HCT116 (cell line): ENCODE data around the gene ACSS1. TPM values are rescaled to one million over a fixed set of nuclear protein-coding genes. Genes with fewer than 3 reads are reported as not detected.

Experiments used
- ATAC-seq: fragments of 200-7000 bp; cut with Tn5 transposase; 2 replicates; pipeline ENCODE4 v1.9.1; 2020; ENCODE audit warnings: mild to moderate bottlenecking, moderate library complexity
- BruUV-seq: library from RNA; stranded (reverse); fragments of 400-500 nt; replicated peaks from 2 replicates; lab custom pipeline; 2021; lab: Mats Ljungman, UMichigan
- CTCF ChIA-PET: fragments of 300-600 bp; sonication (Branson Sonifier 250); formaldehyde crosslinking; loops from one replicate; lab custom pipeline; 2021; ENCODE audit warnings: antibody characterized with exemption; lab: Charles Lee
- POLR2A ChIA-PET: fragments of 300-600, 350-600 bp; sonication (Branson Sonifier 250); formaldehyde crosslinking; loops from one replicate; lab custom pipeline; 2021; ENCODE audit warnings: antibody characterized with exemption; lab: Charles Lee
- RAD21 ChIA-PET, 2 experiments: fragments of 300-600 bp; sonication (Branson Sonifier 250); formaldehyde crosslinking; loops; one replicate each; lab custom pipeline; 2023; ENCODE audit warnings: low total read pairs in 2 of 2; ENCODE audit not compliant: uncharacterized antibody in 2 of 2, unreplicated experiment in 2 of 2, low non-redundant PET in 1 of 2; lab: Charles Lee
- DNase-seq: peaks from one replicate; pipeline ENCODE4 v3.0.0-alpha.2; 2010; ENCODE audit warnings: low read depth, low spot score
- H2AFZ ChIP-seq: fragments of 200-600 bp; shearing (Covaris generic), sonication (generic); 2 replicates; pipeline ENCODE4 v1.6.1; 2017; ENCODE audit warnings: low read depth, mixed run types, mixed read lengths, antibody characterized with exemption, low read length; ENCODE audit not compliant: poor library complexity, severe bottlenecking
- H3K27ac ChIP-seq: 2 replicates; pipeline ENCODE4 v1.5.1; 2012; ENCODE audit warnings: low read depth, low read length
- H3K27me3 ChIP-seq: fragments of 200-600 bp; sonication (generic); 2 replicates; pipeline ENCODE4 v1.6.1; 2016; ENCODE audit warnings: mixed run types, low read length, mixed read lengths; ENCODE audit not compliant: insufficient read depth
- H3K36me3 ChIP-seq, 2 experiments: fragments of 200-500 bp in 1 of 2; fragments of 200-600 bp in 1 of 2; sonication (Bioruptor generic) in 1 of 2; sonication (generic) in 1 of 2; 2 replicates each; pipeline versions ENCODE4 v1.5.1 to v1.6.1; 2014 to 2016; ENCODE audit warnings: low read length in 2 of 2, inconsistent platforms in 1 of 2, mixed read lengths in 1 of 2, mixed run types in 1 of 2; ENCODE audit not compliant: insufficient read depth in 2 of 2, control insufficient read depth in 1 of 2
- H3K4me1 ChIP-seq, 2 experiments: fragments of 200-600 bp in 1 of 2; sonication (generic) in 1 of 2; 2 replicates each; pipeline versions ENCODE4 v1.5.1 to v1.6.1; 2012 to 2017; ENCODE audit warnings: low read length in 2 of 2, inconsistent platforms in 1 of 2, mild to moderate bottlenecking in 1 of 2, mixed read lengths in 1 of 2, mixed run types in 1 of 2, moderate library complexity in 1 of 2; ENCODE audit not compliant: insufficient read depth in 2 of 2, control insufficient read depth in 1 of 2
- H3K4me2 ChIP-seq: fragments of 200-600 bp; sonication (generic); 2 replicates; pipeline ENCODE4 v1.6.1; 2017; ENCODE audit warnings: mixed run types, low read length, mixed read lengths
- H3K4me3 ChIP-seq, 2 experiments: fragments of 200-600 bp in 1 of 2; sonication (generic) in 1 of 2; replicated peaks in 1 of 2; 2 replicates each; pipeline ENCODE4 v1.5.1; 2011 to 2016; ENCODE audit warnings: low read length in 2 of 2, control low read depth in 1 of 2, low read depth in 1 of 2, mild to moderate bottlenecking in 1 of 2, mixed read lengths in 1 of 2, mixed run types in 1 of 2
- H3K79me2 ChIP-seq: fragments of 200-600 bp; sonication (generic); 2 replicates; pipeline ENCODE4 v1.6.1; 2017; ENCODE audit warnings: mild to moderate bottlenecking, mixed run types, low read length, moderate library complexity, mixed read lengths; ENCODE audit not compliant: insufficient read depth
- H3K9ac ChIP-seq: fragments of 200-600 bp; sonication (generic); 2 replicates; pipeline ENCODE4 v1.6.1; 2016; ENCODE audit warnings: low read length, mixed read lengths
- H3K9me2 ChIP-seq: fragments of 200-600 bp; sonication (generic), shearing (Covaris generic); 2 replicates; pipeline ENCODE4 v1.6.1; 2017; ENCODE audit warnings: mixed run types, mild to moderate bottlenecking, moderate library complexity; ENCODE audit not compliant: insufficient read depth
- H3K9me3 ChIP-seq, 2 experiments: fragments of 200-500 bp in 1 of 2; fragments of 200-600 bp in 1 of 2; sonication (Bioruptor generic) in 1 of 2; sonication (generic) in 1 of 2; 2 replicates each; pipeline ENCODE4 v1.6.1; 2014 to 2017; ENCODE audit warnings: low read length in 2 of 2, mixed read lengths in 2 of 2, inconsistent platforms in 1 of 2, low read depth in 1 of 2, mild to moderate bottlenecking in 1 of 2, mixed run types in 1 of 2, moderate library complexity in 1 of 2; ENCODE audit not compliant: control insufficient read depth in 1 of 2, insufficient read depth in 1 of 2
- H4K20me1 ChIP-seq: fragments of 200-600 bp; sonication (generic), shearing (Covaris generic); 2 replicates; pipeline ENCODE4 v1.6.1; 2017; ENCODE audit warnings: mixed run types, mild to moderate bottlenecking, moderate library complexity; ENCODE audit not compliant: insufficient read depth
- CEBPB ChIP-seq: IDR thresholded peaks from 2 replicates; pipeline ENCODE4 v1.6.1; 2012; ENCODE audit warnings: low read depth
- POLR2AphosphoS5 ChIP-seq: IDR thresholded peaks from 2 replicates; pipeline ENCODE4 v1.6.1; 2011; ENCODE audit warnings: mild to moderate bottlenecking, low read depth, low read length, moderate library complexity
- TCF7L2 ChIP-seq: IDR thresholded peaks from 2 replicates; pipeline ENCODE4 v1.7.0; 2011; ENCODE audit warnings: borderline replicate concordance, inconsistent platforms; ENCODE audit not compliant: insufficient read depth, insufficient read length; ENCODE audit errors: extremely low read depth
- YY1 ChIP-seq: IDR thresholded peaks from 2 replicates; pipeline ENCODE4 v1.6.1; 2011; ENCODE audit warnings: low read length, low read depth, moderate library complexity, mild to moderate bottlenecking; ENCODE audit not compliant: insufficient replicate concordance; ENCODE audit errors: extremely low read depth
- intact Hi-C: fragments of 100-400 bp; cut with micrococcal nuclease; formaldehyde crosslinking; loops from 2 replicates; pipeline ENCODE4 v1.10.0; 2022
- total RNA-seq: library from RNA; stranded (reverse); gene quantifications from one replicate; pipeline ENCODE4 v1.2.1, GENCODE V29; 2021; ENCODE audit not compliant: unreplicated experiment
- TF ChIP-seq, protein P1 (sequence below): IDR thresholded peaks from 2 replicates; pipeline ENCODE4 v1.6.1; 2012
- TF ChIP-seq, protein P2 (sequence below): IDR thresholded peaks from 2 replicates; pipeline ENCODE4 v1.6.1; 2012
- TF ChIP-seq, protein P3 (sequence below): IDR thresholded peaks from 2 replicates; pipeline ENCODE4 v1.6.1; 2012; ENCODE audit warnings: low read depth

ACSS1 gene
- total RNA-seq, 1 experiment from 2014 or later: 0.27 TPM

DNA sequence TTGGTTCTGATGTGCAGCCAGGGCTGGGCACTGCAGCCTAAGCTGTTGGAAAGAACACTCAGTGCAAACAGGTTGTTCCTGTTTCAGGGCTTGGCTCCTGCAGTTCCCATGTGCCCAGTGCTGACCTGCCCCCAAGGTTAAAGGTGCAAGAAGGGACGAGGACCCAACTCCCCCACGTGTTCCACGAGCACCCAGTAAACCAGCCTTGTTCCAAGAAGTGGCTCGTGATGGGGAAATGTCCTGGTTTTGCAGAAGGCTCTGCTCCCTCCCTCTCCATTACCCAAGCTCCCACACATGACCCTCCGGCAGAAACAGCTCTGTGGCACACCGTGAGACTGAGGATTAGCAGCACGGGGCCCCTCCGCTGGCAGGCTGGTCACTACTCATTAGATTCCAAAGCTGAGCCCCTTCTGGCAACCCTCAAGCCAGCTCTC, 9.4 kb downstream of the ACSS1 start:
- CTCF ChIA-PET: no interaction called here
- Histone ChIP-seq H3K4me1 (no peaks in the 10 kb centered on the region), H3K36me3 (no peaks in the 10 kb centered on the region; a peak in 1 of 4 replicates), H3K27me3 (no peaks in the 10 kb centered on the region; the same call in 1 of the 2 replicates), H4K20me1 (no peaks in the 10 kb centered on the region)
- no peak for DNase-seq
- no TSS peak for BruUV-seq
- POLR2A ChIA-PET: no interaction called here
- RAD21 ChIA-PET: no interaction called here
- TF ChIP-seq TCF7L2: no peak
- TF ChIP-seq, protein P1, sequence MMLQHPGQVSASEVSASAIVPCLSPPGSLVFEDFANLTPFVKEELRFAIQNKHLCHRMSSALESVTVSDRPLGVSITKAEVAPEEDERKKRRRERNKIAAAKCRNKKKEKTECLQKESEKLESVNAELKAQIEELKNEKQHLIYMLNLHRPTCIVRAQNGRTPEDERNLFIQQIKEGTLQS: no peak
- TF ChIP-seq YY1: no peak
- no peak for TF ChIP-seq POLR2AphosphoS5
- TF ChIP-seq, protein P2, sequence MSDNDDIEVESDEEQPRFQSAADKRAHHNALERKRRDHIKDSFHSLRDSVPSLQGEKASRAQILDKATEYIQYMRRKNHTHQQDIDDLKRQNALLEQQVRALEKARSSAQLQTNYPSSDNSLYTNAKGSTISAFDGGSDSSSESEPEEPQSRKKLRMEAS: no peak
- no peak for TF ChIP-seq CEBPB
- TF ChIP-seq, protein P3, sequence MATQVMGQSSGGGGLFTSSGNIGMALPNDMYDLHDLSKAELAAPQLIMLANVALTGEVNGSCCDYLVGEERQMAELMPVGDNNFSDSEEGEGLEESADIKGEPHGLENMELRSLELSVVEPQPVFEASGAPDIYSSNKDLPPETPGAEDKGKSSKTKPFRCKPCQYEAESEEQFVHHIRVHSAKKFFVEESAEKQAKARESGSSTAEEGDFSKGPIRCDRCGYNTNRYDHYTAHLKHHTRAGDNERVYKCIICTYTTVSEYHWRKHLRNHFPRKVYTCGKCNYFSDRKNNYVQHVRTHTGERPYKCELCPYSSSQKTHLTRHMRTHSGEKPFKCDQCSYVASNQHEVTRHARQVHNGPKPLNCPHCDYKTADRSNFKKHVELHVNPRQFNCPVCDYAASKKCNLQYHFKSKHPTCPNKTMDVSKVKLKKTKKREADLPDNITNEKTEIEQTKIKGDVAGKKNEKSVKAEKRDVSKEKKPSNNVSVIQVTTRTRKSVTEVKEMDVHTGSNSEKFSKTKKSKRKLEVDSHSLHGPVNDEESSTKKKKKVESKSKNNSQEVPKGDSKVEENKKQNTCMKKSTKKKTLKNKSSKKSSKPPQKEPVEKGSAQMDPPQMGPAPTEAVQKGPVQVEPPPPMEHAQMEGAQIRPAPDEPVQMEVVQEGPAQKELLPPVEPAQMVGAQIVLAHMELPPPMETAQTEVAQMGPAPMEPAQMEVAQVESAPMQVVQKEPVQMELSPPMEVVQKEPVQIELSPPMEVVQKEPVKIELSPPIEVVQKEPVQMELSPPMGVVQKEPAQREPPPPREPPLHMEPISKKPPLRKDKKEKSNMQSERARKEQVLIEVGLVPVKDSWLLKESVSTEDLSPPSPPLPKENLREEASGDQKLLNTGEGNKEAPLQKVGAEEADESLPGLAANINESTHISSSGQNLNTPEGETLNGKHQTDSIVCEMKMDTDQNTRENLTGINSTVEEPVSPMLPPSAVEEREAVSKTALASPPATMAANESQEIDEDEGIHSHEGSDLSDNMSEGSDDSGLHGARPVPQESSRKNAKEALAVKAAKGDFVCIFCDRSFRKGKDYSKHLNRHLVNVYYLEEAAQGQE: no peak
- TF ChIP-seq, all 23 proteins: peak for 0
- no peak for ATAC-seq
- Histone ChIP-seq H3K9ac (no peak overlapping the region), H3K79me2 (no peaks in the 10 kb centered on the region), H2AFZ (no peak overlapping the region), H3K9me3 (no peaks in the 10 kb centered on the region), H3K27ac (no peak overlapping the region), H3K4me3 (no peak overlapping the region), H3K9me2 (no peaks in the 10 kb centered on the region), H3K4me2 (no peak overlapping the region)
- intact Hi-C loops: no loop called here
